ENCODE results near the gene SEPHS2.
A peak's percentile ranks its signal among the peaks of the same experiment; 100 is the strongest.

SEPHS2 gene

DNA sequence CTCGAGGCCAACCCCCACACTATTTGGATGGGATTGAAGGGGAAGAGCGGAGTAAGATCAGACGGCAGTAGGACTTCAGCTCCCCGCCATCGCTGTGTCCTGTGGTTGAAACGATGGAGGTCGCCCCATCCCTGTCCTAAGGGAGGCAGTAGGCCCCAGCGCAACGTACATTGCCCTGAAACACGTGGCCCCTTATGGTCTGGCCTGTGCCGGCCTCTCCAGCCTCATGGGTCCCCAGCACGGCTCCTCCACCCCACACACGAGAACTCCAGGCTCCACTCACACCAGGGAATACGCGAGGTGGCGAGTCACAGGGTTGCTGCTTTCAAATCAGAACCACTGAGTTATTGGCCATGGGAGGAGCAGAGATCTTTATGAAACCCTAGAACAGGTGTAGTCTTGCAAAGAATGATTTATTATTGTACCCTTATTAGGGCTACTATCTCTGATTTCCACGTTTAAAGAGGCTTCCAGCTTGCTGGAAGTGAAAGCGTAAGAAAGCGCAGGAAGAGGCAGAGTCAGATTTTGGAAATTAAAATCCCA, 15.2 kb downstream of the SEPHS2 start (continued):
- TF ChIP-seq BCL11B (tag by site-specific recombination; IDR thresholded peaks at IDR 0.05; ENCODE audit: low read depth), result peak; percentile 2; the same call in 1 of the 2 replicates
- TF ChIP-seq, protein P1, sequence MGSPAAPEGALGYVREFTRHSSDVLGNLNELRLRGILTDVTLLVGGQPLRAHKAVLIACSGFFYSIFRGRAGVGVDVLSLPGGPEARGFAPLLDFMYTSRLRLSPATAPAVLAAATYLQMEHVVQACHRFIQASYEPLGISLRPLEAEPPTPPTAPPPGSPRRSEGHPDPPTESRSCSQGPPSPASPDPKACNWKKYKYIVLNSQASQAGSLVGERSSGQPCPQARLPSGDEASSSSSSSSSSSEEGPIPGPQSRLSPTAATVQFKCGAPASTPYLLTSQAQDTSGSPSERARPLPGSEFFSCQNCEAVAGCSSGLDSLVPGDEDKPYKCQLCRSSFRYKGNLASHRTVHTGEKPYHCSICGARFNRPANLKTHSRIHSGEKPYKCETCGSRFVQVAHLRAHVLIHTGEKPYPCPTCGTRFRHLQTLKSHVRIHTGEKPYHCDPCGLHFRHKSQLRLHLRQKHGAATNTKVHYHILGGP (tag by site-specific recombination; IDR thresholded peaks at IDR 0.05), result no peak
- TF ChIP-seq, protein P2, sequence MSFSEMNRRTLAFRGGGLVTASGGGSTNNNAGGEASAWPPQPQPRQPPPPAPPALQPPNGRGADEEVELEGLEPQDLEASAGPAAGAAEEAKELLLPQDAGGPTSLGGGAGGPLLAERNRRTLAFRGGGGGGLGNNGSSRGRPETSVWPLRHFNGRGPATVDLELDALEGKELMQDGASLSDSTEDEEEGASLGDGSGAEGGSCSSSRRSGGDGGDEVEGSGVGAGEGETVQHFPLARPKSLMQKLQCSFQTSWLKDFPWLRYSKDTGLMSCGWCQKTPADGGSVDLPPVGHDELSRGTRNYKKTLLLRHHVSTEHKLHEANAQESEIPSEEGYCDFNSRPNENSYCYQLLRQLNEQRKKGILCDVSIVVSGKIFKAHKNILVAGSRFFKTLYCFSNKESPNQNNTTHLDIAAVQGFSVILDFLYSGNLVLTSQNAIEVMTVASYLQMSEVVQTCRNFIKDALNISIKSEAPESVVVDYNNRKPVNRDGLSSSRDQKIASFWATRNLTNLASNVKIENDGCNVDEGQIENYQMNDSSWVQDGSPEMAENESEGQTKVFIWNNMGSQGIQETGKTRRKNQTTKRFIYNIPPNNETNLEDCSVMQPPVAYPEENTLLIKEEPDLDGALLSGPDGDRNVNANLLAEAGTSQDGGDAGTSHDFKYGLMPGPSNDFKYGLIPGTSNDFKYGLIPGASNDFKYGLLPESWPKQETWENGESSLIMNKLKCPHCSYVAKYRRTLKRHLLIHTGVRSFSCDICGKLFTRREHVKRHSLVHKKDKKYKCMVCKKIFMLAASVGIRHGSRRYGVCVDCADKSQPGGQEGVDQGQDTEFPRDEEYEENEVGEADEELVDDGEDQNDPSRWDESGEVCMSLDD (tag by site-specific recombination; IDR thresholded peaks at IDR 0.05), result no peak
- TF ChIP-seq ZNF514 (tag by site-specific recombination; IDR thresholded peaks at IDR 0.05), result no peak
- no peak for TF ChIP-seq HOXD13 (CRISPR knock-in tag; IDR thresholded peaks at IDR 0.05; ENCODE audit: borderline replicate concordance)
- TF ChIP-seq ZNF202 (tag by site-specific recombination; IDR thresholded peaks at IDR 0.05; ENCODE audit: borderline replicate concordance), result no peak
- no peak for TF ChIP-seq GLIS2 (tag by site-specific recombination; IDR thresholded peaks at IDR 0.05)
- no peak for TF ChIP-seq ZNF391 (tag by site-specific recombination; IDR thresholded peaks at IDR 0.05; ENCODE audit: borderline replicate concordance, low read depth)
- no peak; the same call in 1 of the 2 replicates for TF ChIP-seq ZNF777 (tag by site-specific recombination; IDR thresholded peaks at IDR 0.05; ENCODE audit: borderline replicate concordance)
- TF ChIP-seq, protein P3, sequence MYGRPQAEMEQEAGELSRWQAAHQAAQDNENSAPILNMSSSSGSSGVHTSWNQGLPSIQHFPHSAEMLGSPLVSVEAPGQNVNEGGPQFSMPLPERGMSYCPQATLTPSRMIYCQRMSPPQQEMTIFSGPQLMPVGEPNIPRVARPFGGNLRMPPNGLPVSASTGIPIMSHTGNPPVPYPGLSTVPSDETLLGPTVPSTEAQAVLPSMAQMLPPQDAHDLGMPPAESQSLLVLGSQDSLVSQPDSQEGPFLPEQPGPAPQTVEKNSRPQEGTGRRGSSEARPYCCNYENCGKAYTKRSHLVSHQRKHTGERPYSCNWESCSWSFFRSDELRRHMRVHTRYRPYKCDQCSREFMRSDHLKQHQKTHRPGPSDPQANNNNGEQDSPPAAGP (tag by site-specific recombination; IDR thresholded peaks at IDR 0.05), result peak; percentile 65
- TF ChIP-seq GLI2 (tag by site-specific recombination; IDR thresholded peaks at IDR 0.05; ENCODE audit: borderline replicate concordance, low read depth), result no peak
- peak; percentile 71; the same call in 1 of the 2 replicates for TF ChIP-seq SCRT1 (tag by site-specific recombination; IDR thresholded peaks at IDR 0.05; ENCODE audit: borderline replicate concordance)
- no peak for TF ChIP-seq TCF7L2 (IDR thresholded peaks at IDR 0.05; ENCODE audit: borderline replicate concordance, low read depth, low read length)
- TF ChIP-seq IKZF3 (tag by site-specific recombination; IDR thresholded peaks at IDR 0.05), result no peak
- TF ChIP-seq ZBTB1 (tag by site-specific recombination; IDR thresholded peaks at IDR 0.05), result peak; percentile 70; the same call in 1 of the 2 replicates
- TF ChIP-seq, protein P4, sequence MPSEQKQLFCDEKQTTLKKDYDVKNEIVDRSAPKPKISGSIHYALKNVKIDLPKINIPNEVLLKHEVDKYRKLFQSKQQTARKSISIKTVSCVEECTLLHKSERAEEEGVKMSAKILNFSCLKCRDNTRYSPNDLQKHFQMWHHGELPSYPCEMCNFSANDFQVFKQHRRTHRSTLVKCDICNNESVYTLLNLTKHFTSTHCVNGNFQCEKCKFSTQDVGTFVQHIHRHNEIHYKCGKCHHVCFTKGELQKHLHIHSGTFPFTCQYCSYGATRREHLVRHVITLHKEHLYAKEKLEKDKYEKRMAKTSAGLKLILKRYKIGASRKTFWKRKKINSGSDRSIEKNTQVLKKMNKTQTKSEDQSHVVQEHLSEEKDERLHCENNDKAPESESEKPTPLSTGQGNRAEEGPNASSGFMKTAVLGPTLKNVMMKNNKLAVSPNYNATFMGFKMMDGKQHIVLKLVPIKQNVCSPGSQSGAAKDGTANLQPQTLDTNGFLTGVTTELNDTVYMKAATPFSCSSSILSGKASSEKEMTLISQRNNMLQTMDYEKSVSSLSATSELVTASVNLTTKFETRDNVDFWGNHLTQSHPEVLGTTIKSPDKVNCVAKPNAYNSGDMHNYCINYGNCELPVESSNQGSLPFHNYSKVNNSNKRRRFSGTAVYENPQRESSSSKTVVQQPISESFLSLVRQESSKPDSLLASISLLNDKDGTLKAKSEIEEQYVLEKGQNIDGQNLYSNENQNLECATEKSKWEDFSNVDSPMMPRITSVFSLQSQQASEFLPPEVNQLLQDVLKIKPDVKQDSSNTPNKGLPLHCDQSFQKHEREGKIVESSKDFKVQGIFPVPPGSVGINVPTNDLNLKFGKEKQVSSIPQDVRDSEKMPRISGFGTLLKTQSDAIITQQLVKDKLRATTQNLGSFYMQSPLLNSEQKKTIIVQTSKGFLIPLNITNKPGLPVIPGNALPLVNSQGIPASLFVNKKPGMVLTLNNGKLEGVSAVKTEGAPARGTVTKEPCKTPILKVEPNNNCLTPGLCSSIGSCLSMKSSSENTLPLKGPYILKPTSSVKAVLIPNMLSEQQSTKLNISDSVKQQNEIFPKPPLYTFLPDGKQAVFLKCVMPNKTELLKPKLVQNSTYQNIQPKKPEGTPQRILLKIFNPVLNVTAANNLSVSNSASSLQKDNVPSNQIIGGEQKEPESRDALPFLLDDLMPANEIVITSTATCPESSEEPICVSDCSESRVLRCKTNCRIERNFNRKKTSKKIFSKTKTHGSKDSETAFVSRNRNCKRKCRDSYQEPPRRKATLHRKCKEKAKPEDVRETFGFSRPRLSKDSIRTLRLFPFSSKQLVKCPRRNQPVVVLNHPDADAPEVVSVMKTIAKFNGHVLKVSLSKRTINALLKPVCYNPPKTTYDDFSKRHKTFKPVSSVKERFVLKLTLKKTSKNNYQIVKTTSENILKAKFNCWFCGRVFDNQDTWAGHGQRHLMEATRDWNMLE (tag by site-specific recombination; conservative IDR thresholded peaks at IDR 0.05; ENCODE audit: low read depth), result peak; percentile 80
- TF ChIP-seq ZNF610 (tag by site-specific recombination; IDR thresholded peaks at IDR 0.05; ENCODE audit: borderline replicate concordance), result peak; percentile 82
- no peak for TF ChIP-seq ZSCAN23 (tag by site-specific recombination; IDR thresholded peaks at IDR 0.05)
- TF ChIP-seq, protein P5, sequence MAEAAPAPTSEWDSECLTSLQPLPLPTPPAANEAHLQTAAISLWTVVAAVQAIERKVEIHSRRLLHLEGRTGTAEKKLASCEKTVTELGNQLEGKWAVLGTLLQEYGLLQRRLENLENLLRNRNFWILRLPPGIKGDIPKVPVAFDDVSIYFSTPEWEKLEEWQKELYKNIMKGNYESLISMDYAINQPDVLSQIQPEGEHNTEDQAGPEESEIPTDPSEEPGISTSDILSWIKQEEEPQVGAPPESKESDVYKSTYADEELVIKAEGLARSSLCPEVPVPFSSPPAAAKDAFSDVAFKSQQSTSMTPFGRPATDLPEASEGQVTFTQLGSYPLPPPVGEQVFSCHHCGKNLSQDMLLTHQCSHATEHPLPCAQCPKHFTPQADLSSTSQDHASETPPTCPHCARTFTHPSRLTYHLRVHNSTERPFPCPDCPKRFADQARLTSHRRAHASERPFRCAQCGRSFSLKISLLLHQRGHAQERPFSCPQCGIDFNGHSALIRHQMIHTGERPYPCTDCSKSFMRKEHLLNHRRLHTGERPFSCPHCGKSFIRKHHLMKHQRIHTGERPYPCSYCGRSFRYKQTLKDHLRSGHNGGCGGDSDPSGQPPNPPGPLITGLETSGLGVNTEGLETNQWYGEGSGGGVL (tag by site-specific recombination; IDR thresholded peaks at IDR 0.05), result no peak
- TF ChIP-seq ZNF37A (tag by site-specific recombination; IDR thresholded peaks at IDR 0.05), result no peak
- TF ChIP-seq ZSCAN30 (tag by site-specific recombination; IDR thresholded peaks at IDR 0.05), result no peak
- TF ChIP-seq, protein P6, sequence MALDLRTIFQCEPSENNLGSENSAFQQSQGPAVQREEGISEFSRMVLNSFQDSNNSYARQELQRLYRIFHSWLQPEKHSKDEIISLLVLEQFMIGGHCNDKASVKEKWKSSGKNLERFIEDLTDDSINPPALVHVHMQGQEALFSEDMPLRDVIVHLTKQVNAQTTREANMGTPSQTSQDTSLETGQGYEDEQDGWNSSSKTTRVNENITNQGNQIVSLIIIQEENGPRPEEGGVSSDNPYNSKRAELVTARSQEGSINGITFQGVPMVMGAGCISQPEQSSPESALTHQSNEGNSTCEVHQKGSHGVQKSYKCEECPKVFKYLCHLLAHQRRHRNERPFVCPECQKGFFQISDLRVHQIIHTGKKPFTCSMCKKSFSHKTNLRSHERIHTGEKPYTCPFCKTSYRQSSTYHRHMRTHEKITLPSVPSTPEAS (tag by site-specific recombination; IDR thresholded peaks at IDR 0.05), result peak; percentile 46; the same call in 1 of the 2 replicates
- no peak for TF ChIP-seq ZNF776 (tag by site-specific recombination; IDR thresholded peaks at IDR 0.05; ENCODE audit: borderline replicate concordance)
- no peak for TF ChIP-seq ZNF660 (tag by site-specific recombination; IDR thresholded peaks at IDR 0.05)
- no peak for TF ChIP-seq ZNF670 (tag by site-specific recombination; IDR thresholded peaks at IDR 0.05; ENCODE audit: low read depth)
- peak; percentile 89; the same call in 1 of the 2 replicates for TF ChIP-seq REPIN1 (tag by site-specific recombination; IDR thresholded peaks at IDR 0.05; ENCODE audit: low read depth)
- TF ChIP-seq ZEB2 (tag by site-specific recombination; IDR thresholded peaks at IDR 0.05), result peak; percentile 43; the same call in 1 of the 2 replicates

All from HEK293 (cell line).